HG03060 (cell line): ENCODE results near the gene RGS10.
"Not testable (repeated sequence)": the region's sequence is repeated elsewhere in the genome, so short reads cannot be mapped to it uniquely, and the experiment has no call there.

Experiments used
- ATAC-seq: cut with Tn5 transposase; IDR thresholded peaks from one replicate; pipeline ENCODE4 v1.9.1; 2021; ENCODE audit warnings: low read depth, moderate number of reproducible peaks; ENCODE audit not compliant: unreplicated experiment

Gene RGS10, protein sequence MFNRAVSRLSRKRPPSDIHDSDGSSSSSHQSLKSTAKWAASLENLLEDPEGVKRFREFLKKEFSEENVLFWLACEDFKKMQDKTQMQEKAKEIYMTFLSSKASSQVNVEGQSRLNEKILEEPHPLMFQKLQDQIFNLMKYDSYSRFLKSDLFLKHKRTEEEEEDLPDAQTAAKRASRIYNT

DNA sequence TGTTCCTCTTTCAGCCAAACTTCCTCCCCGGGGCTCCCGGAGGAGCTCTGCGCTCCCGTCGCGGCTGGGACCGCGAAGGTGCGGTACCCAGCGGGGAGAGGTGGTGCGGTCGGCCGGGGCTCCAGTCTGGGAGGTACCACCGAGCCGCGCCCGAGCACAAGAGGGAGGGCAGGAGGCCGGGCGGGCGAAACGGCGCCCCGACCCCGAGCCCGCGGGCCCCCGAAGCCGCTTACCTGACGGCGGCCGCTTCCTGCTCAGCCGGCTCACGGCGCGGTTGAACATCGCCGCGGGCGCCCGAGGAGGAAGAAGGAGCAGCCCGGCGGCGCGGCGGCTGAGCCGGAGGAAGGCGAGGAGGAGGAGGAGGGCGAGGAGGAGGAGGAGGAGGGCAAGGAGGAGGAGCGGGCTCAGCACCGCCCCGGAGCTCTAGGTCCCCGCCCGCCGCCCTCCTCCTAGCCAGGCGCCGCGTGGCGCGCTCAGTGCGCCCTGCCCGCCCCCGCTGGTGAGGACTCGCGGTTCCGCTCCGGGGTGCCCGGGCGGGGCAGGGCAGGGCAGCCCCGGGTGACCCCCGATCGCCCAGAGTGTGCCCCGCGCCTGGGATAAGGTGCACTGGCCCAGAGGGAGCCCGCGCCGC is at the start of gene RGS10:
TSS of gene RGS10 (minus strand) at position 363 of the 631 bp plus-strand sequence. CDS start at position 282, 81 bp downstream.
- no peak for ATAC-seq

DNA sequence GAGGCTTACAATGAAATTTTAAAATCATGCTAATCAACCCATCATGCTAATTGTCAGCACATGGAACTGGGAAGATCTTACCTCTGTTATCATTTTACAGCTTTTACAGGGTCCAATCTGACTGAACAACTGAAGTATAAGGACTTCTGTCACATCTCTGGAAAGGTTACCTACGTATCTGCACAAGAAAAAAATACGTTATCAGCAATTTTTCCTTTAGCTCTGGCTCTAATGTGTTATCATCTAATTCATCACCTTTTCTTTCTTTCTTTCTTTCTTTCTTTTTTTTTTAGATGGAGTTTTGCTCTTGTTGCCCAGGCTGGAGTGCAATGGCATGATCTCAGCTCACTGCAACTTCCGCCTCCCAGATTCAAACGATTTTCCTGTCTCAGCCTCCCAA is 45.6 kb upstream of the RGS10 start:
- ATAC-seq: no peak

GRCh38 chr10:119578355-119578754 is 35.8 kb upstream of the RGS10 start:
- ATAC-seq: no peak

DNA sequence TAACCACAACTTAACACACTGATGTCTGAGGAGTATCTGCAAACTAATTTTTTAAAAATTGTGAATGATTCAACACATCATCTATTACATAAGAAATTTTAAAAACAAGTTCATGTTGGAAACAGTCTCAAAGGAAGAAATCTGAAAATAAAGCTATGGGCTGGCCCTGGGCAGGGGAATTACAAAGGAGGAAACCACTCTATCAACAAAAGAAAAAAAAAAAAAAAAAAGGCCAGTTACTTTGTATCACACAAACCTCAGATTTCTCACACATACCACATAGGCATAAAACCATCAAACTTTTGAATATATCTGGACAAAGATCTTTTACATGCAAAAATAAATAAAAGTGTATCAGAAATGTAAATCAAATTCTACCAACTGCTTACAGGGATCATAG is 33.5 kb upstream of the RGS10 start:
- ATAC-seq: no peak

GRCh38 chr10:119575506-119575905 is 33.0 kb upstream of the RGS10 start:
- no peak for ATAC-seq

GRCh38 chr10:119567978-119568377 is 25.5 kb upstream of the RGS10 start:
- no peak for ATAC-seq

DNA sequence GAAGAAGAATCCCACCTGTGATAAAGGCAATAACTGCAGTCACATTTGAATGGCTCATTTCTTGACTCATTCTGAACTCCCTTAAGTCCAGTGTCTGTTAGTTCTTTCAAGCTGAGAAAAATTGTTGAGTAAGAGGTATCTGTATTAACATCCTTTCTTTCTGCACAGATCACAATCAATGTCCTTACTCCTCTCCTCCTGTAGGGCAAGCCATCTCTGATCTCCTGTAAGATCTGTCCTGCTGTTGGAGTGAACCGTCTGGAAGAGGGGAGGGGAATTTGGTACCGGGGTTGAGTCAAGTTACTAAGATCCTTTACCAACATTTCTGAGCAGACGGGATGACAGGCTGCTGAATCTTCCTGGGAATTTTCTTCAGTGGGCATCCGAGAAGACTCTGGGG is 19.6 kb upstream of the RGS10 start:
- ATAC-seq: no peak

DNA sequence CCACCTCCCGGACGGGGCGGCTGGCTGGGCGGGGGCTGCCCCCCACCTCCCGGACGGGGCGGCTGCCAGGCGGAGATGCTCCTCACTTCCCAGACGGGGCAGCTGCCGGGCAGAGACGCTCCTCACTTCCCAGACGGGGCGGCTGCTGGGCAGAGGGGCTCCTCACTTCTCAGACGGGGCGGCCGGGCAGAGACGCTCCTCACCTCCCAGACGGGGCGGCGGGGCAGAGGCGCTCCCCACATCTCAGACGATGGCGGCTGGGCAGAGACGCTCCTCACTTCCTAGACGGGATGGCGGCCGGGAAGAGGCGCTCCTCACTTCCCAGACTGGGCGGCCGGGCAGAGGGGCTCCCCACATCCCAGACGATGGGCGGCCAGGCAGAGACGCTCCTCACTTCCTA is 17.0 kb upstream of the RGS10 start:
- ATAC-seq: not testable (repeated sequence)

DNA sequence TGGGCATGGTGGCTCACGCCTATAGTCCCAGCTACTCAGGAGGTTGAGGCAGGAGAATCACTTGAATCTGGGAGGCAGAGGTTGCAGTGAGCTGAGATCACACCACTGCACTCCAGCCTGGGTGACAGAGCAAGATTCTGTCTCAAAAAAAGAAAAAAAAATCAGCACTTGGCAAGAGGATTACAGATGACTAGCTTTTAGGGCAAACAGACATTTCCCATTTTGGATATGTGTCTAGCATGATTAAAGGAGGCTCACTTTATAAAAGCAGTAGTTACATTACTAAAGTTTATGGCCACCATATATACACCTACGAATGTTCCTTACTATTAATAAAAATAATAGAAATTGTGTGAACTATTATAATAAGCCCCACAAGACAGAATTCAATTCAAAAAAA is 13.6 kb upstream of the RGS10 start:
- not testable (repeated sequence) for ATAC-seq

GRCh38 chr10:119555178-119555784 is 12.8 kb upstream of the RGS10 start:
- no peak for ATAC-seq

DNA sequence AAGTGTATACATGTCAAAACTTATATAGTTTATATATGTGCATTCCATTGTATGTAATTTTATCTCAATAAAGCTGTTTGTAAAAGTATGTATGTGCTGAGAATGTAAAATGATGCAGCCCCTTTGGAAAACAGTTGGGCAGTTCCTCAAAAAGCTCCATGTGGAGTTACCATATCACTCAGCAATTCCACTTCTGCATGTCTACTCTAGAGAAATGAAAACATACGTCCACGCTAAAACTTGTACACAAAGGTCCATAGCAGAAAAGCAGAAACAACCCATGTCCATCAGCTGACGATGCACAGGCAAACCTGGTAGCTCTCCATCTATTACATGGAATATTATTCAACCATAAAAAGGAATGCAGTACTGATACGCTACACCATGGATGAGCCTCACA is 8.3 kb upstream of the RGS10 start:
- ATAC-seq: no peak

DNA sequence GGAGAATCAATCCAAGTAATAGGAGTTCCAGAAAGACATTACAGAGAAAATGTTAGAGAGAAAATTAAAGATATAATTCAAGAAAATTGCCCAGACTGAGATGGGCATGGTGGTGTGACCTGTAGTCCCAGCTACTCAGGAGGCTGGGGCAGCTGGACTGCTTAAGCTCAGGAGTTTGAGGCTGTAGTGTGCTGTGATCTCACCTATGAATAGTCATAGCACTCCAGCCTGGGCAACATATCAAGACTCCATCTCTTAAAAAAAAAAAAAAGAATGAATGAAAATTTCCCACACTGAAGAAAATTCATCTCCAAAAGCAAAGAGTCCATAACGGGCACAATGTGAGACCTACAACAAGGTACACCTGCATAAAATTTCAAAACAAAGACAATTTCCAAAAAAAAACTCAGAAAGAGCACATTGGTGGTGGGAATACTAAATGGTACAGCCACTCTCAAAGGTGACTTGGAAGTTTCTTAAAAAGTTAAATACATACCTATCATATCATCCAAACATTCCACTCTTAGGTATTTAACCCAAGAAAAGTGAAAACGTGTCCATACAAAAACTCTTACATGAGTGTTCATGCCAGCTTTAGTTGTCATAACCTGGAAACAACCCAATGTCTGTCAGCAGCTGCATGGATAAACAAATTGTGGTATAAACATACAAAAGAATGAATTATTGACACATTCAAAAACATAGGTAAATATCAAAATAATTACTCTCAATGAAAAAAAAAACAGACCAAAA is 6.9 kb upstream of the RGS10 start:
- no peak for ATAC-seq

- ATAC-seq: no peak
These were observed 3.5 kb upstream of the RGS10 start for GRCh38 chr10:119546009-119546408.

DNA sequence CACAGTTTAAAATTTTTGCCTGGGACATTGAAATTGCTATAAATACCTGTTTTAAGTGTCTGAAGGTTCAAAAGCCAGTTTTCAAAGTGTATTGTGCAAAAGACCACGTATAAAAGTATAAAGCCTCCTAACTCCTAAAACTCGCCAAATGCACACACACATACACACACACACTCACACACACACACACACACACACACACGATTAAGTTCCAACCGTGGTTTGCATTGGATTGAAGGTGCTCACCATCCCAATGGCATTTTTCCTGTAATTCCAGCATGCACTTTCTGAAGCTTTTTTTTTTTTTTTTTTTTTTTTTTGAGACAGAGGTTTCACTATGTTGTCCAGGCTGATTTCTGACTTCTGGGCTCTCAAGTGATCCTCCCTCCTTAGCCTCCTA is 2.8 kb upstream of the RGS10 start:
- no peak for ATAC-seq

- no peak for ATAC-seq
These were observed 1.5 kb upstream of the RGS10 start for GRCh38 chr10:119543814-119544642.

DNA sequence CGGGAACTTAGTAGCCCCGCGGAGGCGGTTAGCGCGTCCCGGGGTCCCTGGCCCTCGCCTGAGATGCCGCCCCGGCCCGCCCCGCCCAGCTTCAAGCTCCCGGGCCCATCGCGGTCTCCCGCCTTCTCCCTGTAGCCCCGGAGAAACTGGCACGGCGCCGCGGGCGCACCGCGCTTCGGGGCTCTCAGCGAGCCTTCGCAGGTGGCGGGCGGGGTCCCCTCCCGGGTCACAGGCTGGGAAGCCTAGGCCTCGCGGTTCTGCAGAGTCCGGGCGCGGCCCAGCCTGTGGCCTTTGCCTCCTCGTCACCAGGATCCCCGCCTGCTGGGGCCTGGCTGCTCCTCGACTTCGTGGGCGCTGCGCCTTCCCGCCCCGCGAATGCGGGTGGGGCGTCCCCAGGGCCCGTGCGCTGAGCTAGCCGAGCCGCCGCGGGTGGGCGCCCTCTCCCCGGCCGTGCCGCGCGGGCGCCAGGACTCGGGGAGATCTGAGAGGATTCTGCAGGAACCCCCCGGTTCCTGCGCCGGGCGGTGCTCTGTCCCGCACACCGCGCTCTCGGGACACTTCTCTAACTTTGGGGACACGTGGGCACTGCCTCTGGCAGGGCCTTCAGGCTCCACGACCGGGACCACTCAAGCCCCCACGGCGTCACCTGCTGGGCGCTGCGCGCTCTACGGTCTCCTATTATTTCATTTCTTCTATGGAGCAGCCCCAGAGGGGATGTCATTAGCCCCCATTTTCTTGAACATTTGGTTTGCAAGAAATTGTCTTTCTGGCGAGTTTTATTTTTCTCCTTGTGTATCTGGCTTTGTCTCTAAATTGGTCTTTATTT is 682 bp upstream of the RGS10 start:
- ATAC-seq: no peak

DNA sequence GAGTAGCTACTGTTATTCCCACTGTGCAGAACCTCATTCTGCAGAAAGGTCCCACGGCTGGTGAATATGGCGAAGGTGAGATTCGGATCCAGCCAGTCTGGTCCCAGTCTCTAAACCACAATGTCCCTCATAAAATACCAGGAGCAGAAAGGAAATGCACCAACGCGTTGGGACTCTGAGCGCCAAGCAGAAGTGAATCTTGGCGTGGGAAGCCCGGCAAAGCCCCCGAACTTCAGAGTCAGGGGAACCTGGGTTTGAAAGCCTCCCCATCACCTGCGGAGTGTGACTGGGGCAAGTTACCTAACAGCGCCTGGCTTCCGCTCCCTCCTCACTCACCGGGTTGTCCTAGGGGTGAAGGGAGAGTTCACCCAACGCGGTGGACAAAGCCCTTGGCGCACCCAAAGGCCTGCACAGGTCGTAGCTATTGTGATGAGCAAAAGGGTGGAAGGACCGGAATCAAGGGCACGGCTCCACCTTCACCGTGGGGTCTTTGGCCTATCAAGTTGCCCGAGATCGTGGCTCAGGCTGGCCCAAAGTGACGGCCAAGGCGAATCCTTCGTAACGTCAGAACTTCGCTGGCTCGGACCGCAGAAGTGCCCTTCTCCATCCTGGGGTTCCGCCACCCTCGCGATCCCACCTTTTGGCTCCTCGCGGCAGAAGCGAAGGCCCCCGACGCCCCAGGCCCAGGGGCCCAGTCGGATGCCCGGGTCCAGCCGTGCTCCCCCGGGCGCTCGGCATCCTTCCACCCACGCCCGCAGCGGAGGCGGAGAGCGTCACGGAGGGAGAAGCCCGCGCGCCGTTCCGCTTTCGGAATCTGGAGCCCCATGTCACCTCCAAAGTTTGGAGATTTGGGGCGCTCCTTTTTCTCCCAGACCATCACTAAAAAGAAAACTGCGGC is 811 bp downstream of the RGS10 start:
- ATAC-seq: no peak

DNA sequence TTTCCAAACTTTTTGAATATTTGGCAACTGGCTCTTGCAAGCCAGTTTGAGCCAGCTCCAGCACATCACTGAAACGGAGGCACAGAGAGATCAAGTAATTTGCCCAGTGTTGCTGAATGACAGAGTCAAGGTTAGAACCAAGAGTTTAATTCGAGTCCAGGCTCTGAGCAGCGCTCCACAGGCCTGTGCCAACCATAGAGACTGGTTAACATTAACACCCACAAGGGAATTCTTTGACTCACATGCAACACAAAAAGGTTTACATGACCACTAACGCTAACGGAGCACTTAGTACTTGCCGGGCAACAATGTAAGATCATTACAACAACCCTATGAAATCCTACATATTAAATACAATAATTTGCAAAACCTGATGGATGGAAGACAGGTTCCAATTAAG is 1.5 kb downstream of the RGS10 start:
- ATAC-seq: no peak

DNA sequence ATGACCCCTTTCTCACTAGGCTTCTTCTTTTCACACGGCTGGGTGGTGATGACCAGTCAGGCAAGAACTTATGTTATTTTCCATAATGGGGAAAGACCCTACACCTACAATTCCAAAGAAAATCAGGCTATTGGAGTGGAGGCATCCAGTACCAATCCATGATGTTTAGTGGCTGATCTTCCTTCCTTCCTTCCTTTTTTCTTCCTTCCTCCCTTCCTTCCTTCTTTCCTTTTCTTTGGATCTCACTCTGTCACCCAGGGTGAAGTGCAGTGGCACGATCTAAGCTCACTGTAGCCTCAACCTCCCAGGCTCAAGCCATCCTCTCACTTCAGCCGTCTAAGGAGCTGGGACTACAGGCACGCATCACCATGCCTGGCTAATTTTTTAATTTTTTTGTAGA is 2.5 kb downstream of the RGS10 start:
- no peak for ATAC-seq
